Kidney capillary endothelial cell (primary cell): ENCODE results near the gene GPATCH1.

Source experiments
- DNase-seq: peaks from one replicate; pipeline ENCODE4 v3.0.0-alpha.2; 2018; ENCODE audit warnings: low spot score

GPATCH1 gene

DNA sequence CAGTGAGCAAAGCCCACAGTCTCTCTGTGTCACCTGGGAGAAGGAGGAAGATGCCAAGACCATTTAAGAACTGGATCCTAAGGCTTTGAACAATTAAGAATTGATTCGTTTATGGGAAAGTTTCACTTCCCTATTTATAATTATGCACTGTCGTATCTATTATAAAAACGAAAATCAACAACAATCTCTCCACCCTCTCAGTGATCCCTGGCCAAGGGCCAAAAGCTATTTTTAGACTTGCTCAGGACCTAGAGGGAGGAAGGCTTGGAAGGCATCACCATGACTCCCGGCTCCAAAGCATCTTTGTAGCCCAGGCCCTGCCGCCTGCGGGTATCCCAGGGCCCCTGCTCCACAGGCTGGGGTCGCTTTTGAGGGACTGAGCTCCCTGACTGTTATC, 17.6 kb upstream of the GPATCH1 start:
- no peak for DNase-seq

GRCh38 chr19:33063753-33064457, 17.1 kb upstream of the GPATCH1 start:
- DNase-seq = no peak

- no peak for DNase-seq
These were observed 16.6 kb upstream of the GPATCH1 start for GRCh38 chr19:33064458-33064791.

- no peak for DNase-seq
These were observed 16.0 kb upstream of the GPATCH1 start, which contains the start of gene RHPN2 for GRCh38 chr19:33064792-33065550. TSS of gene RHPN2 (minus strand) at chr19:33064888. CDS start at chr19:33064852, 36 bp downstream.

DNA sequence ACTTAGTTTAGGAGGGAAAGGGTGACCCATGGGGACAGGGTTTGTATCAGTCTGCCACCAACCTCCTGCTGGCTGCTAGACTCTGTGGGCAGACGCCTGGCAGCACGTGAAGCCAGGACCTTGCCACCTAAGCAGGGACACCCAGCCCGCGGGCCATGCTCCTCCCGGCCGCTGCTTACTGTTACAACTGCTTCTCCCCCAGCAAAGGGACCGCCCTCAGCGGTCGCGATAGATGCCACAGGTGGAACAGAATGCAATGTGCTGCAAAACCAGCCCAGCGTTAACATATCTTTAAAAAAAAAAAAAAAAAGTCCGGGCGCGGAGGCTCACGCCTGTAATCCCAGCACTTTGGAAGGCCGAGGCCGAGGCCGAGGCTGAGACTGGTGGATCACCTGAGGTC, 14.4 kb upstream of the GPATCH1 start:
- DNase-seq = no peak

GRCh38 chr19:33067121-33067520, 13.9 kb upstream of the GPATCH1 start:
- DNase-seq = no peak

- DNase-seq = no peak
These were observed 9.1 kb upstream of the GPATCH1 start for GRCh38 chr19:33071887-33072286.

DNA sequence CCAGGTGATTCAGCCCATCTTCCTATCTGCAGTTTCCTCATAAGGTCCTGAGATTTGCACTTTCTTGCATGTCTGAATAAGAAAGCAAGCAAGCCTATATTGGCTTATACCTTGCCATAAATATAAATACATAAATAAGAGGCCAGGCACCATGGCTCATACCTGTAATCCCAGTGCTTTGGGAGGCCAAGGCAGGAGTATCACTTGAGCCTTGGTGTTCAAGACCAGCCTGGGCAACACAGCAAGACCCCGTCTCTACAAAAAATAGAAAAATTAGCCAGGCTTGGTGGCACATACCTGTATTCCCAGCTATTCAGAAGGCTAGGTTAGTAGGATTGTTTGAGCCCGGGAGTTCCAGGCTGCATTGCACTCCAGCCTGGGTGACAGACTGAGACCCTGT, 5.5 kb upstream of the GPATCH1 start:
- DNase-seq = no peak

- DNase-seq = no peak
These were observed 4.7 kb downstream of the GPATCH1 start for GRCh38 chr19:33085570-33086128.

DNA sequence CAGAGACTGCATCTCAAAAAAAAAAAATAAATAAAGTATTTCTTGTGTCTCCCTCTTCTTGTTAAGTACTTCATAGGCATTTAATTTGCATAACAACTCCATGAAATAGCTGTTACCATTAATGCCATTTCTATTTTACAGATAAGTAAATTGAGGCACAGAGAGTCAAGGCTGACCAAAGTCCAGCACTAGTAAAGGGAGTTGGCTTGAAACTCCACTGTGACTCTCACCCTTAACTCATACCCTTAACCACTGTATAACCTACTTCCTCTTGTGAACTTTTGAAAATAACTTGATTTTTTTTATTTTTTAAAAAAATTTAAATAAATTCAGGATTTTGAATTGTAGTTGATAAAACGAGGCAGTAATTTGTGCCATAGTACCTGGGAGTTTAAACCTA, 6.0 kb downstream of the GPATCH1 start:
- DNase-seq = no peak

GRCh38 chr19:33089010-33089409, 8.0 kb downstream of the GPATCH1 start:
- DNase-seq = no peak

DNA sequence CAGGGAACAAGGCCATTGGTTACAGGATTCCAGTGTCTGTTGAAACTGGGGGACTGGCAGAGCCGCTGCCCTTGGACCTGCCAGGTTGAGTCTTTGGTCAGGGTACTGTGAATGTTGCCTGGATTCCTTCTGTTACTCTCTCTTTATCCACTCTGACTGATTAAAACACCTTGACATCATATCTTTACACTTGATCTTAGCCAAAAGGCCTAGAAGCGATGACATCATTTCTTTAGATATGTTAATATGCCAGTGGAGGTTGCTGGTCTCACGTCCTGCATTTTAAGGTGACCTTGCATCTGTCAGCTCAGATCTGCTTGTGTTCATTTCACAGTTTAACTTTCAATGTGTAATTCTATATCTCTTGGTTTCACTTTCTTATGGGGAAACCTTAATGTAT, 9.2 kb downstream of the GPATCH1 start:
- no peak for DNase-seq

- no peak for DNase-seq
These were observed 12.6 kb downstream of the GPATCH1 start for GRCh38 chr19:33093420-33094210.

GRCh38 chr19:33094436-33095067, 13.6 kb downstream of the GPATCH1 start:
- no peak for DNase-seq

DNA sequence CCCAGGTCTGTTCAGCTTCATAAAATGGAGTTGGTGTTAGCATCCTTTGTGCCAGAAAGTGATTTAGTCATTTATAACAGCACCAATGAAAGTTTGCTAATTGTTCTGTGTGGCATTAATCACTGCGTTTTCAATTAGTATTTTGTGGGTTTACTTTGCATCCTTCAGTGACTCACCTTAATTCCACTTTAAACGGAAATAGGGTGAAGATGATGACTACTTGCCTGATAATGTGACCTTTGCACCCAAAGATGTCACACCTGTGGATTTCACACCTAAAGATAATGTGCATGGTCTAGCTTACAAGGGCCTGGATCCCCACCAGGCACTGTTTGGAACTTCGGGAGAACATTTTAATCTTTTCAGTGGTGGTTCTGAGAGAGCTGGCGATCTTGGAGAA, 15.0 kb downstream of the GPATCH1 start:
- DNase-seq = no peak

DNA sequence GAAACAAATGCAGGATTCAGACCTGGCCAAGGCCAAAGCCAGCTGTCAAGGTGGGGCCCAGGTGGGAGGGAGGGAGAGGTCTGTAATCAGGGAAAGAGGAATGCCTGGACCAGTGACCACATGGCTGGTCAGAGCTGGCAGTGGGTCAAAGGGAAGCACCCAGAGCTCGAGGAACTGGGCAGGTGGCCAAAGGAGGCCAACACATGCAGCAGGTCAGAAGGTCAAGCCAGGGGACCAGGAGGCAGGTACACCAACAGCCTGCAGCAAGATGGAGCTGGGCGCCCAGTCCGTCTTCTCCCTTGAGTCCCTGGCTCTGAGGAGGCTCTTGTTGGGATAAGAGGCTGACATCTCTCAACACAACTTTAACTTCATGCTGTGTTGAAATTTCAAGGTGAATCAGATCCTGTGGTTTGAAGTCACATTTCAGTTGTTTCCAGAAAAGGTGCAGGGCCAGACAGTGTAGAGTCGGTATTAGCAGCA, 17.1 kb downstream of the GPATCH1 start:
- no peak for DNase-seq

DNA sequence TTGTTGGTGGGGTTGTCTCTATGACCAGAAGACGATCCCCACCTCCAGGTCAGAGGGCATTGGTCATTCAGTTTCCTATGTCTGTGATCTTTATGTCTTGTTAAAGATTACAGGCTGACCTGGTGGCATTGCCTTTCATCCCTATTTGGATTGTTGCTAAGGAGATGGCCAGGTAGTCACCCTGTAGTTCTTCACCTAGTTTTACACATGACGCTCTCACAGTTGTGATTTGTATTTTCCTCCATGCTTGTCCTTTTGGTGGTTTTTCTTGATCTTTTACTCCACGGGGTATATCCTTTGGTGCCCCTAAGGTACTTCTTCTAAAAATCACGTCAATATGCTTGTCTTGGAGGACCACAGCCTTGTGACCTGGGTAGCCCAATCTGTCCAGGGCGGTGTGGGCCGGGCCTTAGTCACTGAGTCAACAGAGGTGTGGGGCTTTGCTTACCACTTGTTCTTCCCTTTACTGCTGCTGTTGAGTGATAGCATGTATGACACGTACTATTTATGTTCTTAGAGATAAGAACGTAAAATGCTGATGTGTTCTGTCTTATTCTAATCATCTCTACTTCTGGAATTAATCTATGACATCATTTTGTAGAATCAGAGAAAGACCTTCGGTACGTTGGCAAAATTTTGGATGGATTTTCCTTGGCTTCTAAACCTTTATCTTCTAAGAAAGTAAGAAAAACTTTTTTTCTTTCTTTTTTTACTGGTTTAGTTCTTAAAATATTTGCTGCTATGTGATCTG, 20.1 kb downstream of the GPATCH1 start:
- no peak for DNase-seq

DNA sequence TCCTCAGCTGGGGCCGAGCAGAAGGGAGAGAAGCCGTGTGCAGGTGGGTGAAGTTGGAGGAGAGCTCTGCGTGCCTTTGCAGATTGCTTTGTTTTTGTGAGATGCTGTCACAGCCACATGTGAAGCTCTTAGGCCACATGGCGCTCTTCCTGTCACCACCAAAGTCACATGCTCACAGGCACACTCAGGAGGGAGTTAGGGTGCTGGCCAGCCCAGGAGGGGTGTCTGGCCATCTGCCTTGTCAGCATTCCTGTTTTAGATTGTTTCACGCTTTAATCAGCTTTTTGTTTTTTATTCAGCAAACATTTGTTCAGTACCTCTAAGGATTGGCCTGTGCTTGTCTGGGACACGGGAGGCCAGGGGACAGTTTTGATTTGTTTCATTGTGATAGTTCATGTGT, 21.9 kb downstream of the GPATCH1 start:
- DNase-seq = no peak

DNA sequence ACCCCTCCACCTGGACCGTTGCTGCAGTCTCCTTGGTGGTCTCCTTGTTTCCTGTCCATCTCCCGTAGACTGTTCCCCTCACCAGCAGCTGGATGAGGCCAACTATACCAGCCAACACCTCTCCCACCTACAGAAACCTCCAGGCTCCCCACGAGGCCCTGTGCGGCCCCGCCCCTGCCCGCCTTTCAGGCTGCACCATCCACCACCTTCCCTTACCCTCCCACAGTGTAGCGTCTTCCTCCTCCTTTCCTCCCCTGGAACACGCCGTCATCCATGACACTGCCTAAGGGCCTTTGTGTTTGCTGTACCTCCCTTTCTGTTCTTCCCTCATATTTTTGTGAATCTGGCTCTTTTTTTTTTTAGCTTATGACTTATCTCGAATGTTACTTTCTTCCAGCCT, 27.2 kb downstream of the GPATCH1 start:
- DNase-seq = no peak

- DNase-seq = no peak
These were observed 29.3 kb downstream of the GPATCH1 start for GRCh38 chr19:33110137-33110910.
